GM23338 (cell line): Measurements from ENCODE around the gene MYDGF. TPM values are rescaled to one million over a fixed set of nuclear protein-coding genes. Genes with fewer than 3 reads are reported as not detected.
A peak's percentile ranks its signal among the peaks of the same experiment; 100 is the strongest.

Source experiments
- ATAC-seq: fragments of 200-7000 bp; cut with Tn5 transposase; 3 replicates; pipeline ENCODE4 v1.9.1; 2020
- DNase-seq: peaks from one replicate; pipeline ENCODE4 v3.0.0-alpha.2; 2015; ENCODE audit warnings: low spot score
- H2AFZ ChIP-seq: fragments of 200-600 bp; sonication (generic); 2 replicates; pipeline ENCODE4 v1.8.0; 2016; ENCODE audit warnings: antibody characterized with exemption, mild to moderate bottlenecking, moderate library complexity
- H3F3A ChIP-seq: fragments of 200-600 bp; sonication (generic); replicated peaks from 2 replicates; pipeline ENCODE4 v1.8.0; 2017; ENCODE audit warnings: antibody characterized with exemption, mixed run types, low read depth
- H3K27ac ChIP-seq: fragments of 200-600 bp; sonication (generic); 2 replicates; pipeline ENCODE4 v1.6.1; 2016; ENCODE audit warnings: low read depth
- H3K27me3 ChIP-seq: fragments of 200-600 bp; sonication (generic); 2 replicates; pipeline ENCODE4 v1.8.0; 2016; ENCODE audit warnings: mild to moderate bottlenecking, mixed run types, moderate library complexity; ENCODE audit not compliant: insufficient read depth
- H3K36me3 ChIP-seq: fragments of 200-600 bp; sonication (generic); 2 replicates; pipeline ENCODE4 v1.8.0; 2016; ENCODE audit warnings: mild to moderate bottlenecking; ENCODE audit not compliant: insufficient read depth
- H3K4me1 ChIP-seq: fragments of 200-600 bp; sonication (generic); 2 replicates; pipeline ENCODE4 v1.8.0; 2016; ENCODE audit warnings: mild to moderate bottlenecking, moderate library complexity; ENCODE audit not compliant: insufficient read depth
- H3K4me2 ChIP-seq: fragments of 200-600 bp; sonication (generic); 2 replicates; pipeline ENCODE4 v1.7.1; 2017; ENCODE audit warnings: mixed run types
- H3K4me3 ChIP-seq: fragments of 200-600 bp; sonication (generic); 2 replicates; pipeline ENCODE4 v1.6.1; 2016; ENCODE audit warnings: mixed run types
- H3K79me2 ChIP-seq: fragments of 200-600 bp; sonication (generic); replicated peaks from 2 replicates; pipeline ENCODE4 v1.8.0; 2017; ENCODE audit warnings: mild to moderate bottlenecking; ENCODE audit not compliant: insufficient read depth
- H3K9me2 ChIP-seq: fragments of 200-600 bp; sonication (generic); 2 replicates; pipeline ENCODE4 v1.8.0; 2017; ENCODE audit not compliant: insufficient read depth
- H4K20me1 ChIP-seq: fragments of 200-600 bp; sonication (generic); replicated peaks from 2 replicates; pipeline ENCODE4 v1.8.0; 2017; ENCODE audit warnings: mild to moderate bottlenecking; ENCODE audit not compliant: insufficient read depth
- H3K27ac Mint-ChIP-seq: 2 replicates; pipeline ENCODE4 v1.8.0; 2020; ENCODE audit warnings: inconsistent platforms, mild to moderate bottlenecking, moderate library complexity, mixed read lengths
- H3K27me3 Mint-ChIP-seq: 3 replicates; pipeline ENCODE4 v1.8.0; 2022; ENCODE audit warnings: low read depth, mild to moderate bottlenecking, moderate library complexity, mixed read lengths, inconsistent platforms; ENCODE audit not compliant: insufficient read depth, poor library complexity
- H3K36me3 Mint-ChIP-seq: 3 replicates; pipeline ENCODE4 v1.8.0; 2021; ENCODE audit warnings: low read depth, mild to moderate bottlenecking, inconsistent platforms, moderate library complexity, mixed read lengths
- H3K4me1 Mint-ChIP-seq: 3 replicates; pipeline ENCODE4 v1.8.0; 2020; ENCODE audit warnings: mild to moderate bottlenecking, inconsistent platforms, mixed read lengths
- H3K4me3 Mint-ChIP-seq: 3 replicates; pipeline ENCODE4 v1.8.0; 2021; ENCODE audit warnings: moderate library complexity, mild to moderate bottlenecking, inconsistent platforms, mixed read lengths
- H3K9me3 Mint-ChIP-seq: 3 replicates; pipeline ENCODE4 v1.8.0; 2020; ENCODE audit warnings: moderate library complexity, mild to moderate bottlenecking, inconsistent platforms, mixed read lengths
- CTCF ChIP-seq, 2 experiments: fragments of 200-600 bp in 1 of 2; sonication (generic) in 1 of 2; conservative IDR thresholded peaks; 2 replicates each; pipeline versions ENCODE4 v1.5.1 to v1.6.1; 2016 to 2017; ENCODE audit warnings: antibody characterized with exemption in 2 of 2, low read depth in 2 of 2, mild to moderate bottlenecking in 2 of 2, moderate library complexity in 1 of 2
- EZH2 ChIP-seq: fragments of 200-600 bp; sonication (generic); IDR thresholded peaks from one replicate; pipeline ENCODE4 v1.8.0; 2017; ENCODE audit warnings: antibody characterized with exemption, mild to moderate bottlenecking, low read depth; ENCODE audit not compliant: unreplicated experiment
- JUNB ChIP-seq: IDR thresholded peaks from one replicate; pipeline ENCODE4 v1.6.1; 2016; ENCODE audit warnings: antibody characterized with exemption; ENCODE audit not compliant: unreplicated experiment
- POLR2AphosphoS5 ChIP-seq: IDR thresholded peaks from 2 replicates; pipeline ENCODE4 v1.6.1; 2016; ENCODE audit warnings: antibody characterized with exemption, low read depth
- STAT1 ChIP-seq: IDR thresholded peaks from one replicate; pipeline ENCODE4 v1.6.1; 2016; ENCODE audit warnings: antibody characterized with exemption; ENCODE audit not compliant: unreplicated experiment
- ZNF331 ChIP-seq: fragments of 250-450 bp; sonication (Bioruptor Pico); IDR thresholded peaks from 2 replicates; pipeline ENCODE4 v1.5.0; 2020; ENCODE audit warnings: low read depth, mild to moderate bottlenecking, moderate library complexity
- polyA plus RNA-seq: library from polyadenylated mRNA; unstranded; fragments of >200 nt; fragmentation: Nextera tagmentation; extraction: Ambion mirVana; gene quantifications from 2 replicates; pipeline ENCODE4 v1.2.1, GENCODE V29; 2016
- total RNA-seq: library from RNA; depleted of rRNA; stranded (reverse); fragments of >200 nt; shearing (Covaris generic); gene quantifications from 2 replicates; pipeline ENCODE4 v1.2.3, GENCODE V29; 2014
- TF ChIP-seq, protein P1 (sequence below): IDR thresholded peaks from 2 replicates; pipeline ENCODE4 v1.6.1; 2016; ENCODE audit warnings: antibody characterized with exemption
- TF ChIP-seq, protein P2 (sequence below): fragments of 250-450 bp; sonication (Bioruptor Pico); IDR thresholded peaks from 2 replicates; pipeline ENCODE4 v1.5.0; 2020; ENCODE audit warnings: mild to moderate bottlenecking, moderate library complexity

MYDGF gene
- total and polyA plus RNA-seq, 2 experiments from 2014 or later, result 42.3 to 99.5 TPM

DNA sequence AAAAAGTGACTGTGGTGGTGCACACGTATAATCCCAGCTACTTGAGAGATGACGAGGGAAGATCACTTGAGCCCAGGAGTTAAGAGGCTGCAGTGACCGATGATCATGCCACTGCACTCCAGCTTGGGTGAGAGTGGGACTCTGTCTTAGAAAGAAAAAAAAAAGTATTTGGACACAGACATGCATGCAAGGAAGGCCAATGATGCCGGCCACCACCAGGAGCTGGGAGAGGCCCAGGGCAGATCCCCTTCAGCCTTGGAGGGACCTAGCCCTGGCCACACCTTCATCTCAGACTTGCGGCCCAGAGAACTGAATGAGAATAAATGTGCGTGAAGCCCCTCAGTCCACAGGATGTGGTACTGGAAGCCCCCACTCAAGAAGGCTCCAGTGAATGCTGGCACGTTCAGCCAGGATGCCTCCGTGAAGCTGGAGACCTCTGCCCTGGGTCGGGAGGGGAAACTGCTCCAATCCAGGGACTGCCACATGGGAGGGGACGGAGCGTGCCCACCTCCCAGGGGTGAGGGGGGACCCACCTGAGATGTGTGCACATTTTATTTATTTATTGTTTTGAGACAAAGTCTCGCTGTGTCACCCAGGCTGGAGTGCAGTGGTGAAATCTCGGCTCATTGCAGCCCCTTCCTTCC, 16.2 kb downstream of the MYDGF start:
- Mint-ChIP-seq H3K4me3 (no peak overlapping the region), H3K36me3 (peaks cover 9% of the 10 kb centered on the region), H3K4me1 (peaks cover 7% of the 10 kb centered on the region), H3K27ac (0 out of 2 replicates have a peak overlapping the region, but pooled peaks have one; percentile 31), H3K9me3 (no peaks in the 10 kb centered on the region; the same call in 2 of the 3 replicates), H3K27me3 (peaks cover 10% of the 10 kb centered on the region)
- Histone ChIP-seq H3K36me3 (peaks cover 2% of the 10 kb centered on the region; the same call in 1 of the 2 replicates), H3F3A (0 out of 2 replicates have a peak, but pooled peaks cover 8% of the 10 kb centered on the region), H3K9me2 (no peaks in the 10 kb centered on the region), H3K79me2 (no peaks in the 10 kb centered on the region), H3K4me2 (no peak overlapping the region), H3K27me3 (no peaks in the 10 kb centered on the region), H4K20me1 (no peaks in the 10 kb centered on the region), H3K4me1 (no peaks in the 10 kb centered on the region), H3K27ac (no peak overlapping the region), H2AFZ (no peak overlapping the region), H3K4me3 (no peak overlapping the region)
- TF ChIP-seq CTCF (conservative IDR thresholded peaks at IDR 0.05; ENCODE audit: low read depth in 2 of 2) (no peak), ZNF331 (CRISPR knock-in tag) (no peak), JUNB (no peak), POLR2AphosphoS5 (no peak), STAT1 (no peak)
- TF ChIP-seq, protein P1, sequence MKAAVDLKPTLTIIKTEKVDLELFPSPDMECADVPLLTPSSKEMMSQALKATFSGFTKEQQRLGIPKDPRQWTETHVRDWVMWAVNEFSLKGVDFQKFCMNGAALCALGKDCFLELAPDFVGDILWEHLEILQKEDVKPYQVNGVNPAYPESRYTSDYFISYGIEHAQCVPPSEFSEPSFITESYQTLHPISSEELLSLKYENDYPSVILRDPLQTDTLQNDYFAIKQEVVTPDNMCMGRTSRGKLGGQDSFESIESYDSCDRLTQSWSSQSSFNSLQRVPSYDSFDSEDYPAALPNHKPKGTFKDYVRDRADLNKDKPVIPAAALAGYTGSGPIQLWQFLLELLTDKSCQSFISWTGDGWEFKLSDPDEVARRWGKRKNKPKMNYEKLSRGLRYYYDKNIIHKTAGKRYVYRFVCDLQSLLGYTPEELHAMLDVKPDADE, result no peak
- no peak for ATAC-seq
- DNase-seq, result no peak

GRCh38 chr19:4652075-4652474, 18.1 kb downstream of the MYDGF start:
- DNase-seq, result no peak
- 0 out of 2 replicates have a peak, but pooled peaks cover 8% of the 10 kb centered on the region for H3F3A ChIP-seq
- Mint-ChIP-seq H3K4me3 (no peak overlapping the region), H3K4me1 (peaks cover 9% of the 10 kb centered on the region), H3K27me3 (peaks cover 10% of the 10 kb centered on the region), H3K9me3 (no peaks in the 10 kb centered on the region; the same call in 2 of the 3 replicates), H3K27ac (no peak overlapping the region), H3K36me3 (peaks cover 7% of the 10 kb centered on the region)
- no peaks in the 10 kb centered on the region for H4K20me1 ChIP-seq
- H3K36me3 ChIP-seq, result no peaks in the 10 kb centered on the region
- ATAC-seq, result no peak
- H3K27ac ChIP-seq, result no peak overlapping the region
- no peaks in the 10 kb centered on the region for H3K9me2 ChIP-seq
- no peaks in the 10 kb centered on the region for H3K4me1 ChIP-seq
- no peak overlapping the region for H3K4me2 ChIP-seq
- H3K27me3 ChIP-seq, result no peaks in the 10 kb centered on the region
- no peak overlapping the region for H3K4me3 ChIP-seq
- no peaks in the 10 kb centered on the region for H3K79me2 ChIP-seq
- H2AFZ ChIP-seq, result no peak overlapping the region
- TF ChIP-seq, protein P2, sequence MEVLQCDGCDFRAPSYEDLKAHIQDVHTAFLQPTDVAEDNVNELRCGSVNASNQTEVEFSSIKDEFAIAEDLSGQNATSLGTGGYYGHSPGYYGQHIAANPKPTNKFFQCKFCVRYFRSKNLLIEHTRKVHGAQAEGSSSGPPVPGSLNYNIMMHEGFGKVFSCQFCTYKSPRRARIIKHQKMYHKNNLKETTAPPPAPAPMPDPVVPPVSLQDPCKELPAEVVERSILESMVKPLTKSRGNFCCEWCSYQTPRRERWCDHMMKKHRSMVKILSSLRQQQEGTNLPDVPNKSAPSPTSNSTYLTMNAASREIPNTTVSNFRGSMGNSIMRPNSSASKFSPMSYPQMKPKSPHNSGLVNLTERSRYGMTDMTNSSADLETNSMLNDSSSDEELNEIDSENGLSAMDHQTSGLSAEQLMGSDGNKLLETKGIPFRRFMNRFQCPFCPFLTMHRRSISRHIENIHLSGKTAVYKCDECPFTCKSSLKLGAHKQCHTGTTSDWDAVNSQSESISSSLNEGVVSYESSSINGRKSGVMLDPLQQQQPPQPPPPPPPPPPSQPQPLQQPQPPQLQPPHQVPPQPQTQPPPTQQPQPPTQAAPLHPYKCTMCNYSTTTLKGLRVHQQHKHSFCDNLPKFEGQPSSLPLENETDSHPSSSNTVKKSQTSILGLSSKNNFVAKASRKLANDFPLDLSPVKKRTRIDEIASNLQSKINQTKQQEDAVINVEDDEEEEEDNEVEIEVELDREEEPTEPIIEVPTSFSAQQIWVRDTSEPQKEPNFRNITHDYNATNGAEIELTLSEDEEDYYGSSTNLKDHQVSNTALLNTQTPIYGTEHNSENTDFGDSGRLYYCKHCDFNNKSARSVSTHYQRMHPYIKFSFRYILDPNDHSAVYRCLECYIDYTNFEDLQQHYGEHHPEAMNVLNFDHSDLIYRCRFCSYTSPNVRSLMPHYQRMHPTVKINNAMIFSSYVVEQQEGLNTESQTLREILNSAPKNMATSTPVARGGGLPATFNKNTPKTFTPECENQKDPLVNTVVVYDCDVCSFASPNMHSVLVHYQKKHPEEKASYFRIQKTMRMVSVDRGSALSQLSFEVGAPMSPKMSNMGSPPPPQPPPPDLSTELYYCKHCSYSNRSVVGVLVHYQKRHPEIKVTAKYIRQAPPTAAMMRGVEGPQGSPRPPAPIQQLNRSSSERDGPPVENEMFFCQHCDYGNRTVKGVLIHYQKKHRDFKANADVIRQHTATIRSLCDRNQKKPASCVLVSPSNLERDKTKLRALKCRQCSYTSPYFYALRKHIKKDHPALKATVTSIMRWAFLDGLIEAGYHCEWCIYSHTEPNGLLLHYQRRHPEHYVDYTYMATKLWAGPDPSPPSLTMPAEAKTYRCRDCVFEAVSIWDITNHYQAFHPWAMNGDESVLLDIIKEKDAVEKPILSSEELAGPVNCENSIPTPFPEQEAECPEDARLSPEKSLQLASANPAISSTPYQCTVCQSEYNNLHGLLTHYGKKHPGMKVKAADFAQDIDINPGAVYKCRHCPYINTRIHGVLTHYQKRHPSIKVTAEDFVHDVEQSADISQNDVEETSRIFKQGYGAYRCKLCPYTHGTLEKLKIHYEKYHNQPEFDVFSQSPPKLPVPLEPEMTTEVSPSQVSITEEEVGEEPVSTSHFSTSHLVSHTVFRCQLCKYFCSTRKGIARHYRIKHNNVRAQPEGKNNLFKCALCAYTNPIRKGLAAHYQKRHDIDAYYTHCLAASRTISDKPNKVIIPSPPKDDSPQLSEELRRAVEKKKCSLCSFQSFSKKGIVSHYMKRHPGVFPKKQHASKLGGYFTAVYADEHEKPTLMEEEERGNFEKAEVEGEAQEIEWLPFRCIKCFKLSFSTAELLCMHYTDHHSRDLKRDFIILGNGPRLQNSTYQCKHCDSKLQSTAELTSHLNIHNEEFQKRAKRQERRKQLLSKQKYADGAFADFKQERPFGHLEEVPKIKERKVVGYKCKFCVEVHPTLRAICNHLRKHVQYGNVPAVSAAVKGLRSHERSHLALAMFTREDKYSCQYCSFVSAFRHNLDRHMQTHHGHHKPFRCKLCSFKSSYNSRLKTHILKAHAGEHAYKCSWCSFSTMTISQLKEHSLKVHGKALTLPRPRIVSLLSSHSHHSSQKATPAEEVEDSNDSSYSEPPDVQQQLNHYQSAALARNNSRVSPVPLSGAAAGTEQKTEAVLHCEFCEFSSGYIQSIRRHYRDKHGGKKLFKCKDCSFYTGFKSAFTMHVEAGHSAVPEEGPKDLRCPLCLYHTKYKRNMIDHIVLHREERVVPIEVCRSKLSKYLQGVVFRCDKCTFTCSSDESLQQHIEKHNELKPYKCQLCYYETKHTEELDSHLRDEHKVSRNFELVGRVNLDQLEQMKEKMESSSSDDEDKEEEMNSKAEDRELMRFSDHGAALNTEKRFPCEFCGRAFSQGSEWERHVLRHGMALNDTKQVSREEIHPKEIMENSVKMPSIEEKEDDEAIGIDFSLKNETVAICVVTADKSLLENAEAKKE (CRISPR knock-in tag), result no peak
- TF ChIP-seq CTCF (conservative IDR thresholded peaks at IDR 0.05; ENCODE audit: low read depth in 2 of 2) (no peak), EZH2 (no peak)
